Measurements from ENCODE around the gene CR1L.

GRCh38 chr1:207631137-207631536 lies 13.8 kb upstream of the CR1L start:
- TF ChIP-seq CBFB (CRISPR knock-in tag; IDR thresholded peaks at IDR 0.05; ENCODE audit: low read depth): no peak
- TF ChIP-seq CTCF (IDR thresholded peaks at IDR 0.05): no peak
- no peak for TF ChIP-seq IRF2 (CRISPR knock-in tag; IDR thresholded peaks at IDR 0.05; ENCODE audit: borderline replicate concordance, low read depth)
- no peak for TF ChIP-seq AFF4 (CRISPR knock-in tag; IDR thresholded peaks at IDR 0.05; ENCODE audit: borderline replicate concordance)
- TF ChIP-seq SOX15 (CRISPR knock-in tag; IDR thresholded peaks at IDR 0.05): no peak
- TF ChIP-seq FOXP1 (CRISPR knock-in tag; IDR thresholded peaks at IDR 0.05; ENCODE audit: borderline replicate concordance): no peak
- TF ChIP-seq TCF7 (CRISPR knock-in tag; IDR thresholded peaks at IDR 0.05; ENCODE audit: low read depth): no peak
- TF ChIP-seq ESRRA (CRISPR knock-in tag; IDR thresholded peaks at IDR 0.05; ENCODE audit: borderline replicate concordance): no peak

Data from WTC11 (cell line).